T follicular helper cell (primary cell): Measurements from ENCODE around the gene NAPA.

Experiments
- DNase-seq: peaks from one replicate; pipeline ENCODE4 v3.0.0-alpha.2; 2020; ENCODE audit warnings: low read depth
- total RNA-seq, 2 experiments: gene quantifications; one replicate each; lab custom pipeline; 2026; lab: John Stamatoyannopoulos, UW

NAPA gene
- total RNA-seq = 44.6 to 48.6 reads per million in 2 experiments

GRCh38 chr19:47514869-47515588, at the start of gene NAPA:
TSS of gene NAPA (minus strand) at chr19:47515063. CDS start at chr19:47514940, 123 bp downstream.
- DNase-seq = peak; percentile 100

DNA sequence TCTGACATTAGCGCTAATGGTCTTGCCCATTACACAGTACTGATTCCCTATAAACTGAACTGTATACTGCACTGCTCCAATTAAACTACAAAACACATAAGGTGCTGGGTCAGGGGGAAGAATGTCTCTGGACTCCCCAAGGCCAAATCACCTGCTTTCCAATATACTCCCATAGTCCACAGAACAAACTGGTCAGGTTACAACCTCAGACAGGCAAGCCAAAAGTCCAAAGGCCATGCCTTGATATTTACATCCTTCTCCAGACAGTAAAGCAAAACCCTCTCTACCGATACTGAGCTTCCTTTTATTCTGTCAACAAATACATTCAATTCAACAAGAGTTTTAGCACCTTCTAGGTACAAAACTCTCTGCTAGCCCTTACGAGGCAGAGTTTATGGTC, 49.2 kb upstream of the NAPA start:
- no peak for DNase-seq

DNA sequence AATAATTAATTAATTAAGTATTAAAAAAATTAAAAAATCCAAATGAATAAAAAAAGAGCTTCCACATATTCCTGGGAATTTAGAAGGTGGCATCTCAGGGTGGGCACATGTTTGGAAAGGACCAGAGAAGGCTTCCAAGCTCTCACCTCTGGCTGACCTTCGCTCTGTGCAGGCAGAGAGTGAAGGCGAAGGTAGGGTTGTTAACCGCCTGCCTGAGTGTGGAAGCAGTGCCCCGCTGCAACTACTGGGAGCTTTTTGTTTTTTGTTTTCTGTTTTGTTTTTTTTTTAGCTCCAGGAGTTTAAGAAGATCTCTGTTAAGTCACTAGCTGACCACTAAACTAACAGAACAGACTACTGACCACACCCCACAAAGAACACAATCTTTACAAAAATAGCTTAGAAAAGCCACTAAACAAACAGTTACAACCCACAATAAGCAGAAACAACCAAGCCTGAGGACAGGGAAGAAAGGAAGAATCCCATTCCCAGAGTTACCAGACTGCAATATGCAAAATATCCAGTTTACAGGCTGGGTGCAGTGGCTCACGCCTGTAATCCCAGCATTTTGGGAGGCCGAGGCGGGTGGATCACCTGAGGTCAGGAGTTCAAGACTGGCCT, 46.7 kb upstream of the NAPA start:
- DNase-seq = no peak

GRCh38 chr19:47560999-47561398, 46.1 kb upstream of the NAPA start:
- no peak for DNase-seq

- DNase-seq = no peak
These were observed 35.3 kb upstream of the NAPA start for GRCh38 chr19:47550129-47550528.

DNA sequence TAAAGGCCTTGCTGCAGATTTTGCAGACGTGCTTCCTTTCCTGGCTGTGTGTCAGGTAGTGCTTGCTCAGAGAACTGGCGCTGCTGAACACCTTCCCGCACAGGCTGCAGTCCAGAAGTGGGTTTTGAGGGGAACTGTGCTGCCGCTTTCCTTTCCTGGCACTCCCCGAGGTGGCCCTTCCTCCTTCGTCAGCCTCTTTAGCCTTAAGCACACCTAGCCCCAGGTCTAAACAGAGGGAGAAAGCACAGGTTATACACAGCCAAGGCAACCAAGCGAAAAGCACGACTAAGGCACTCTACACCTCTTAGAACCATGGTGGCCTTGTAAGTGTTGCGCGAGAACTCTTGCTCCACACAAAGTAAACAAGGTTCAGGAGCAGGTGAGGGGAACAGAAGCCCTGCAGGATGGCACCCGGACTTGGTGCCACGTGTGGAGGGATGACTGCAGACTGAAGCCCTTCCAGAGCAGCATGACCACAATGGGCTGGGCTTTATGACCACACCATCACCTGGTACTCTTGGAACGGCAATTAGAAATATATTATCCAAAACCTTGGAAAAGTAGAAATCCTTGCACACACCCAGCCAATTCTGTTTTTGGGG, 34.5 kb upstream of the NAPA start:
- no peak for DNase-seq

DNA sequence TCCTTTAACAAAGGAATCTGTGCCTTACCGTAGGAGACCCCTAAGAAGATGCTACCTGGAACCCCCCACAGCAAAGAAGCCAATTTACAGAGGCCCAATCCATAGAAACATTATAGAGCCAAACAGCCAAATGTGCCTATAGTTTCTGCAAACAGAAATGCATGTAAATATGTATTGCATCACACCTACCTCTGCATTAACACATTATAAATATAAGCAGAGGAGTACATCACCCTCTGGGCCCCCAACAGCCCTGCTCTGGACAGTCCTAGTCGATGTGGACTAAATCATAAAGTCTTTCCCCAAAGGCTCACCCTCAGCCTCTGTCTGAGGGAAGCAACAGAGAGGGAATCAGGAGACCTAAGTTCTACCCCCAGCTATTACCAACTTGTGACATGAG, 32.3 kb upstream of the NAPA start:
- no peak for DNase-seq

- DNase-seq = no peak
These were observed 30.4 kb upstream of the NAPA start for GRCh38 chr19:47545061-47545948.

DNA sequence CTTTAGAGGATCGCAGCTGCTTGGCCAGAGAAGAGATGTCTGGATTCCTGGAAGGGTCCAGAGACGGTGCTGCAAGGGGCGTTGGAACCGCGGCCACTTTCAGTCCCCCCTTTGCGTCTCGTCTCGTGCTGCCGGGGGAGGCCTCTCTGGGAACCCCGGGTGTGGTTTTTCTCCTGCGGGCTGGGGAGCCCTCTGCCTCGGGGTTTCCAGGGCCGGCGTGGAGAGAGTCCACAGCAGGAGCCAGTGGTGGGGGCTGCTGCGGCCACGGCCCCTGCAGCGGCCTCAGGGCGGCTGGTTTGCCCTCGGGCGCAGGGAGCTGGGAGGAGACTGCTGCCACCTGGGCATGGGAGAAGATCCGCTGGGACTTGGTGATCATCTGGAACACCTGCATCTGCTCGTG, 29.6 kb upstream of the NAPA start:
- no peak for DNase-seq

DNA sequence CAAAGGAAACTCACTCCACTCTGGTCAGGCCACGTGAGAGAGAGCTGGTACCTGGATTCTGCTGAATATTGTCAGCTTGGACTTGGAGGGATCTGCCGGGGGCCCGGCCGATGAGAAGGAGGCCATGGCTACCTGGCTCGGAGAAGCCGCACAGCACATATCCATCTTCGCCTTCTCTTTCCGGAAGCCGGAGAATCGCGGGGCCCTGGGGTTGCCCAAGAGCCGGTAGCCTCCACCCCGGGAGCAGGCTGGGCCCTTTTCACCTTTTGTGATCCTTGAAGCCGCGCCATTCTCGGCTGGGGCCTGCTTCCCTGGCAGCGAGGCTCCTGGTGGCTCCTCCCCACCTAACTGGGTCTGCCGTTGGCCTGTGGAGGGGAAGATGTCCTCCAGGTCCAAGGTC, 29.2 kb upstream of the NAPA start:
- no peak for DNase-seq

- no peak for DNase-seq
These were observed 27.2 kb upstream of the NAPA start for GRCh38 chr19:47542030-47542475.

GRCh38 chr19:47541518-47541917, 26.7 kb upstream of the NAPA start:
- DNase-seq = no peak

- DNase-seq = no peak
These were observed 25.9 kb upstream of the NAPA start for GRCh38 chr19:47540748-47541147.

DNA sequence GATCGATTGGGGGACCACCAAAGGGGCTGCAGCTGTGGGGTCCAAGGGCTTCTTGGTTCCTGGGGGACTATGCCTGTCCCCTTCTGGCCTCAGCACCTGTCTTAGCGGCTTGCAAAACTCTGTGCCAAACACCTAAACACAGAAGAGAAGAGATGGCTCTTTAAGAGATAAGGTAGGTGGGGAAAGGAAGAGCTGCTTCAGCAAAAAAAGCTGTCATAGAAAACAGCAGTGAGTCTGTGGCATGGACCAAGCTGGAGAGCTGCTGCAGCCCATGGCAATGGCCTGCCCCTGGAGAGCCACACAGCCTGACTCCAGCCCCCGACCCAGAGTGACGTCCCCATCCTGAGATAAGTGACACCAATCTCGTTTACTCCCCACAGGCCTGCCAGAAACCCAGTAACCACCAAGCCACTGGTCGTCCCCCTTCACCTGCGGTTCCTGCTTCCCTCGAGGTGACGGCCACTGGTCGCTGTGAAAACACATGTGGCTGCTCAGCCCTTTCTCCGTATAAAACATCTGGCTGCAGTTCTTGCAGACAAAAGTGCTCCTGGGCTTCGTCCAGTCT, 25.0 kb upstream of the NAPA start:
- no peak for DNase-seq

GRCh38 chr19:47538812-47539211, 23.9 kb upstream of the NAPA start:
- no peak for DNase-seq

- DNase-seq = no peak
These were observed 22.6 kb upstream of the NAPA start for GRCh38 chr19:47537493-47537892.

DNA sequence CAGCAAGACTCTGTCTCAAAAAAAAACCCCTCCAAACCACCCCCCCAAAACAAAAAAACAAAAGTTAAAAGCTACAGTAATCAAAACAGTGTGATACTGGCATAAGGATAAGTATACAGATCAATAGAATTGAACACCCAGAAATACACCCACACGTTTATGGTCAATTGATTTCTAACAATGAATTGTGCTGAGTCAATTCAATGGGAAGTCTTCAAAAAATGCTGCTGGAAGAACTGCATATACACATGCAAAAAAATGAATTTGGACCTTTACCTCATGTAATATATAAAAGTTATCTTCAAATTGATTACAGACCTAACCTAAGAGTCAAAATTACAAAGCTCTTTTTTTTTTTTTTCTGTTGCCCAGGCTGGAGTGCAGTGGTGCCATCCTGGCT, 19.8 kb upstream of the NAPA start:
- no peak for DNase-seq

GRCh38 chr19:47531640-47532387, 17.0 kb upstream of the NAPA start:
- no peak for DNase-seq

DNA sequence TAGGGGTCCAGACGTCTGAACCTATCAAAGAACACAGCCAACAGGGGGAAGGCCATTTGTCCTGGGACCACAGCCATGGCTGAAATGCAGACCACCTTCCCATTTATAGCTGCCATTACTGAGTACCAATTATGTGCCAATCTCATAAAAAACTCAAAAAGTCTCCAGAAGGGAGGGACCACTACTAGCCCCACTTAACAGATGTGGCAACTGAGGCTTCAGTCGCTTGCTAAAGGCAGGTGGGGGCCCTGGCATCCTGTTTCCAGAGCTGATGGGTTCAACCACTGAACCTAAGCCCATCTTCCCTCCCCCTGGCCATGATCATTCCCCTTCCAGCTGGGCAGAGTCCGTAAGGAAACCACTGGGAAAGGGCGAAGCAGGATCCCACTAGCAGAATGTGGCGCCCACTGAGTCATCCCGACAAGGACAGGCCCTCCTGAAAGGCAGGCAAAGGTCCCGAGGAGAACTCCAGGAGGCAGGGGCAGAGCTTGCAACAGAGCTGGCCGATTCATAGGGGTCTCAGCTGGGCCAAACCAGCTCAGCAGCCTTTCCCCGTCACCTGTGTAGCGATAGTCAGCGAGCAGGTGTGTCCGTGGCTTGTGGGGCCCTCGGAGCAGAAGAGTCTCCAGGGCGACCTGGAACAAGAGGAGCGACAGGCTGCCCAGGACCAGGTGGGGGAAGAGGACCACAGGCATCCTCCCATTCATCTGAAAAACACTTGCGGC, 14.3 kb upstream of the NAPA start:
- DNase-seq = no peak

DNA sequence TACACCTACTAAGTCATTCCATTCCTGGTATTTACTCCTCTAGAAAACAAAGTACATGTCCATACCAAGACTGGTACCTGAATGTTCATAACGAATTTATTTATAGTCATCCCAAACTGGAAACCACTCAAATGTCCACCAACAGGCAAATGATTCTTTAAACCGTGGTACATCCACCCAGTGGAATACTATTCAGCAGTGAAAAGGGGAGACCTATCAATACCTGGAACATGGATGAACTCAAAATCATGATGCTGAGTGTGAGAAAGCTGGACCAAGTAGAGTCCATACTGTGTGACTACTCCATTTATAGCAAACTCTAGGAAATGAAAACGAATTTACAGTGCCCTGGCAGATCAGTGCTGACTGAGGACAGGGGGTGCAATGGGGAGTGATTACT, 11.9 kb upstream of the NAPA start:
- DNase-seq = no peak

DNA sequence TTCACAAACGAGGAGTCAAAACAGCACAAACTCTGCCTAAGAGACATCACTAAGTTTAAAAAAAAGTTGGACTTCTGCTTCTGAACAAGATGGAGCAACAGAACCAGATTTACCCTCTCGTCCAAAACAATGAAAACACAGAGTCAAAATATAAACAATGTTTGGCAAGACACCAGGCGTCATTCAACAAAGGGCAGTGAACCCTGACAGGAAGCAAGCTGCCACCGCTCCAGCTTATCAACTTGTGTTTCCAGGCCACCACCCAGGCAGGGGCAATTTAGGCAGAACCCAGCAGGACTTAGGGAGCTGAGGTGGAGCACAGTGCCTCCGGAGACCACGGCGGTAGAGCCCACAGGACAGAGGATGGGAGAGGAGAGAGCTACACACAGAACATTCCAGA, 8.6 kb upstream of the NAPA start:
- DNase-seq = no peak
